Sigmoid colon (tissue), 7 donors: Measurements from ENCODE around the gene RAP1GAP. TPM values are rescaled to one million over a fixed set of nuclear protein-coding genes. Genes with fewer than 3 reads are reported as not detected.

Experiments
- DNase-seq: peaks from one replicate; pipeline ENCODE4 v3.0.0-alpha.2; 2019
- H3K27ac ChIP-seq, 4 donors: fragments of 200-600 bp; sonication (generic); one replicate each; pipeline ENCODE4 v1.5.1; 2016 to 2019; ENCODE audit warnings: mild to moderate bottlenecking in 1 of 4
- H3K27me3 ChIP-seq, 3 donors: fragments of 200-600 bp; sonication (generic); one replicate each; pipeline ENCODE4 v1.5.1; 2019; ENCODE audit warnings: mild to moderate bottlenecking in 1 of 3
- H3K36me3 ChIP-seq, 4 donors: fragments of 200-600 bp; sonication (generic); one replicate each; pipeline ENCODE4 v1.5.1; 2016 to 2019
- H3K4me1 ChIP-seq, 4 donors: fragments of 200-600 bp; sonication (generic); one replicate each; pipeline ENCODE4 v1.5.1; 2017 to 2019
- H3K4me3 ChIP-seq, 4 donors: fragments of 200-600 bp; sonication (generic); one replicate each; pipeline ENCODE4 v1.5.1; 2017 to 2019; ENCODE audit warnings: mild to moderate bottlenecking in 2 of 4, moderate library complexity in 1 of 4
- H3K9me3 ChIP-seq, 4 donors: fragments of 200-600 bp in 3 of 4; sonication (generic) in 3 of 4; one replicate each; pipeline versions ENCODE4 v1.5.1 to v1.6.1; 2013 to 2019
- EP300 ChIP-seq, 4 donors: sonication (generic); formaldehyde crosslinking; IDR thresholded peaks; one replicate each; pipeline ENCODE4 v1.6.1; 2017; ENCODE audit warnings: antibody characterized with exemption in 4 of 4
- POLR2A ChIP-seq, 2 donors: fragments of 450-650 bp; IDR thresholded peaks; one replicate each; pipeline ENCODE4 v1.6.1; 2016; ENCODE audit warnings: antibody characterized with exemption in 2 of 2, mild to moderate bottlenecking in 2 of 2, moderate library complexity in 2 of 2
- POLR2AphosphoS5 ChIP-seq, 4 donors: sonication (generic); formaldehyde crosslinking; IDR thresholded peaks; one replicate each; pipeline ENCODE4 v1.6.1; 2017; ENCODE audit warnings: antibody characterized with exemption in 4 of 4
- WGBS, 2 donors: extraction: QIAGEN DNeasy Blood & Tissue Kit; methylation state at CpG; one replicate each; pipeline ENCODE4 v1.1.7; 2013; 5-methylcytosine and 5-hydroxymethylcytosine counted together
- intact Hi-C: fragments of 100-400 bp; cut with DNase I; formaldehyde crosslinking; loops from one replicate; pipeline ENCODE4 v1.15.1; 2023
- polyA plus RNA-seq, 3 donors: library from polyadenylated mRNA; stranded (reverse); fragments of 200-250 nt; gene quantifications; one replicate each; pipeline ENCODE4 v1.2.3, GENCODE V29; 2013
- total RNA-seq, 4 donors: library from RNA; depleted of rRNA; stranded (reverse); fragments of >200 nt; gene quantifications; one replicate each; pipeline ENCODE4 v1.1.0, GENCODE V29; 2016
- TF ChIP-seq, protein P1 (sequence below), 4 experiments: fragments of 450-650 bp in 3 of 4; fragments of 200-600 bp in 1 of 4; IDR thresholded peaks; one replicate each; pipeline ENCODE4 v1.5.1; 2016 to 2019; ENCODE audit warnings: antibody characterized with exemption in 4 of 4, mild to moderate bottlenecking in 3 of 4, moderate library complexity in 2 of 4
- donor health status: healthy with polysubstance abuse.
- donor health status: Bipolar disorder and iron deficiency.
- donor health status: healthy.

The RAP1GAP gene
- total and polyA plus RNA-seq, 7 donors: 0.33 to 47.4 (median 12.5) TPM; not detected in 1

DNA sequence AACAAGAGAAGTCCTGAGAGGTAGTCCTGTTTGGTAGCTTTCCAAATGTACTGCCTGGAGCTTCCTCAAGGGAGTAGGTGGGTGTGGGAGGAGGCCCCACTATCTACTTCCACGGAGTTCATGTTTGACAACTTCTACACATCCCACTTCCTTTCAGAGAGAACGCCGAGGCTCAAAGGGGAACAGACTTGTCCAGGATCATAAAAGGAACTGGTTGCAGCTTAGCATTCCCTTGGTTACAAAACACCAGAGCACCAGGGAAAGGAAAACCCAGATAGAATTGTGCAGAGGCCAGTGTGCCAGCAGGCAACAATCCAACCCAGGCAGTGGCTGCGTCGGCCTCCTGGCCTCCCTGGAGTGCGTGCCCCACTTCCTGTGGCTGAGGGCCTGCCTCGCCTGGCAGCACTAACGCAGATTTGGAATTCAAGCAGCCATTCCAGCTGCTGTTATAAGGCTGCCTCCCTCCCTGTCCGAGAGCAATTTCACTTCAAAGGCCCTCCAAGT, 4.2 kb upstream of the RAP1GAP start:
- peak in 3 of 4 donors; percentile 40 to 56 (median 43) for TF ChIP-seq POLR2AphosphoS5 (IDR thresholded peaks at IDR 0.05)
- TF ChIP-seq, protein P1, sequence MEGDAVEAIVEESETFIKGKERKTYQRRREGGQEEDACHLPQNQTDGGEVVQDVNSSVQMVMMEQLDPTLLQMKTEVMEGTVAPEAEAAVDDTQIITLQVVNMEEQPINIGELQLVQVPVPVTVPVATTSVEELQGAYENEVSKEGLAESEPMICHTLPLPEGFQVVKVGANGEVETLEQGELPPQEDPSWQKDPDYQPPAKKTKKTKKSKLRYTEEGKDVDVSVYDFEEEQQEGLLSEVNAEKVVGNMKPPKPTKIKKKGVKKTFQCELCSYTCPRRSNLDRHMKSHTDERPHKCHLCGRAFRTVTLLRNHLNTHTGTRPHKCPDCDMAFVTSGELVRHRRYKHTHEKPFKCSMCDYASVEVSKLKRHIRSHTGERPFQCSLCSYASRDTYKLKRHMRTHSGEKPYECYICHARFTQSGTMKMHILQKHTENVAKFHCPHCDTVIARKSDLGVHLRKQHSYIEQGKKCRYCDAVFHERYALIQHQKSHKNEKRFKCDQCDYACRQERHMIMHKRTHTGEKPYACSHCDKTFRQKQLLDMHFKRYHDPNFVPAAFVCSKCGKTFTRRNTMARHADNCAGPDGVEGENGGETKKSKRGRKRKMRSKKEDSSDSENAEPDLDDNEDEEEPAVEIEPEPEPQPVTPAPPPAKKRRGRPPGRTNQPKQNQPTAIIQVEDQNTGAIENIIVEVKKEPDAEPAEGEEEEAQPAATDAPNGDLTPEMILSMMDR (IDR thresholded peaks at IDR 0.05): no peak
- peak overlapping the region; percentile 19 to 74 (median 60) for H3K27ac ChIP-seq
- H3K9me3 ChIP-seq: no peaks in the 10 kb centered on the region
- H3K27me3 ChIP-seq: peaks cover 10 to 17% (median 15%) of the 10 kb centered on the region in 3 donors
- H3K36me3 ChIP-seq: peaks cover 0 to 13% (median 4%) of the 10 kb centered on the region in 4 donors
- H3K4me1 ChIP-seq: peaks cover 0 to 45% (median 41%) of the 10 kb centered on the region in 4 donors
- H3K4me3 ChIP-seq: no peak overlapping the region
- intact Hi-C loops: no loop called here
- 6 to 31% methylated on average over 9 of the region's 9 CpGs for WGBS, 2 donors
- DNase-seq: peak; percentile 89

GRCh38 chr1:21672478-21673276, 3.5 kb upstream of the RAP1GAP start:
- Histone ChIP-seq H3K9me3 (no peaks in the 10 kb centered on the region), H3K27ac (peak overlapping the region; percentile 19 to 74 (median 60)), H3K36me3 (peaks cover 0 to 8% (median 0%) of the 10 kb centered on the region in 4 donors), H3K27me3 (peaks cover 17 to 23% (median 21%) of the 10 kb centered on the region in 3 donors), H3K4me1 (peaks cover 0 to 46% (median 42%) of the 10 kb centered on the region in 4 donors), H3K4me3 (no peak overlapping the region)
- intact Hi-C loops: no loop called here
- 80 to 87% methylated on average over 10 of the region's 10 CpGs for WGBS, 2 donors
- DNase-seq: peak; percentile 32
- no peak for TF ChIP-seq POLR2A (IDR thresholded peaks at IDR 0.05)
- TF ChIP-seq EP300 (IDR thresholded peaks at IDR 0.05): no peak
- no peak for TF ChIP-seq POLR2AphosphoS5 (IDR thresholded peaks at IDR 0.05)
- TF ChIP-seq, protein P1 (IDR thresholded peaks at IDR 0.05): no peak

GRCh38 chr1:21671915-21672314, 2.8 kb upstream of the RAP1GAP start:
- no peaks in the 10 kb centered on the region for H3K36me3 ChIP-seq
- 60 to 68% methylated on average over 6 of the region's 6 CpGs for WGBS, 2 donors
- no peak for TF ChIP-seq EP300 (IDR thresholded peaks at IDR 0.05)
- TF ChIP-seq, protein P1 (IDR thresholded peaks at IDR 0.05): no peak
- no peak for TF ChIP-seq POLR2A (IDR thresholded peaks at IDR 0.05)
- no peak for TF ChIP-seq POLR2AphosphoS5 (IDR thresholded peaks at IDR 0.05)
- no peak overlapping the region for H3K27ac ChIP-seq
- intact Hi-C loops: no loop called here
- peak; percentile 57 for DNase-seq
- no peak overlapping the region for H3K4me3 ChIP-seq
- H3K9me3 ChIP-seq: no peaks in the 10 kb centered on the region
- peaks cover 24 to 31% (median 29%) of the 10 kb centered on the region in 3 donors for H3K27me3 ChIP-seq
- peaks cover 0 to 46% (median 42%) of the 10 kb centered on the region in 4 donors for H3K4me1 ChIP-seq

DNA sequence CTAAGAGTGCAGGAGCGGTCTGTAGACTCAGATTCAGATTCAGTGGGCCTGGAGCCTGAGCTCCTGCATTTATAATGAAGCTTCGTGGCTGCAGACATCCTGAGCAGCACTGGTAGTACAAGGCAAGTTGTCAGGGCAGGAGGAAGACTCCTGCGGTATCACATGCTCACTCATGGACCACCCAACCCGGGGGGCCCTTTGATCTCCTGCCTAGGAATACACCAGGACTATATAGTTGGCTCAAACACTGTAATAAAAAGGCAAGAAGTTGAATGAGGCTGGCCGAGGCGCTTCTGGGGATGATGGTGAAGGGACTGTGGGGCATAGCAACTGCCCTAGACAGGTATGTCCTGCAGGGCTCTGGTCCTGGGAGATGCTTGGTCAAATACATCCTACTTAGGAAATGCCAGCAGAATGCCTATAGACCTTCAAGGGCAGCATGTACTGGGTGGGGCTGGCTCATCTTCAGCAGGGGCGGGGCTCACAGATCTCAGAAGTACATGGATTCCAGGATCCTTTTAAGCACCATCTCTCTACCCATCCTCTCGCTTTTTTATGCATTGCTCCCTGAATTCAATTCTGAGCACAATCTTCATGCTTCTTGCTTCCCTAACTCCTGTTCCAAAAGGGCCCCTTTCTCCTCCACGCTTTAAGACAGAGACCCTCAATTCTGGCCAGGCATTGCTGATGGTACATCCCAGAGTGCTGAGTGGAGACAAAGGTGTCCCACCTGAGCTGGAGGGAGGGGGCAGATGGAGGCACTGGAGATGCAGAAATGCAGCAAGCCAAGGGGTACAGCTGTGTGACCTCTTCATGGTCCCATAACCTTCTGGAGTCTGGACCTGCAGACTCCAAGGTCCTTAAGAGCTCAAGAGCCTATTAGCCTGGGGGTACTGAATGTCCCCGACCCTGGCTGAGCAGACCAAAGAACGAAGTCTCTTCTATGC, 2.1 kb upstream of the RAP1GAP start:
- WGBS, 2 donors: 55 to 71% methylated on average over 11 of the region's 11 CpGs
- H3K9me3 ChIP-seq: no peaks in the 10 kb centered on the region
- peak; percentile 42 for DNase-seq
- H3K27me3 ChIP-seq: peaks cover 28 to 38% (median 36%) of the 10 kb centered on the region in 3 donors
- TF ChIP-seq EP300 (IDR thresholded peaks at IDR 0.05): no peak
- TF ChIP-seq POLR2AphosphoS5 (IDR thresholded peaks at IDR 0.05): no peak
- TF ChIP-seq, protein P1 (IDR thresholded peaks at IDR 0.05): no peak
- TF ChIP-seq POLR2A (IDR thresholded peaks at IDR 0.05): no peak
- intact Hi-C loops: no loop called here
- no peak overlapping the region for H3K4me3 ChIP-seq
- H3K4me1 ChIP-seq: peaks cover 0 to 46% (median 42%) of the 10 kb centered on the region in 4 donors
- no peaks in the 10 kb centered on the region for H3K36me3 ChIP-seq
- no peak overlapping the region for H3K27ac ChIP-seq
